GM19463 (cell line): Measurements from ENCODE around the gene ACTL10.
"Not testable (repeated sequence)": the region's sequence is repeated elsewhere in the genome, so short reads cannot be mapped to it uniquely, and the experiment has no call there.

Experiments used
- ATAC-seq: cut with Tn5 transposase; IDR thresholded peaks from one replicate; pipeline ENCODE4 v1.9.1; 2021; ENCODE audit warnings: mild to moderate bottlenecking, moderate library complexity; ENCODE audit not compliant: unreplicated experiment

The ACTL10 gene

GRCh38 chr20:33693741-33694638, 27.2 kb downstream of the ACTL10 start:
- ATAC-seq, result no peak

- no peak for ATAC-seq
Measured at GRCh38 chr20:33694639-33695012, 27.9 kb downstream of the ACTL10 start.

GRCh38 chr20:33696448-33696847, 29.7 kb downstream of the ACTL10 start:
- ATAC-seq, result no peak

GRCh38 chr20:33697129-33697528, 30.4 kb downstream of the ACTL10 start:
- ATAC-seq, result no peak

GRCh38 chr20:33698966-33699365, 32.2 kb downstream of the ACTL10 start:
- not testable (repeated sequence) for ATAC-seq

- ATAC-seq, result not testable (repeated sequence)
Measured at GRCh38 chr20:33700696-33701441, 34.1 kb downstream of the ACTL10 start.

- no peak for ATAC-seq
Measured at GRCh38 chr20:33701629-33702450, 35.1 kb downstream of the ACTL10 start.

- ATAC-seq, result no peak
Measured at GRCh38 chr20:33702861-33703260, 36.1 kb downstream of the ACTL10 start.

GRCh38 chr20:33703498-33704137, 36.9 kb downstream of the ACTL10 start:
- ATAC-seq, result no peak

GRCh38 chr20:33704197-33704924, 37.6 kb downstream of the ACTL10 start:
- no peak for ATAC-seq

- no peak for ATAC-seq
Measured at GRCh38 chr20:33707668-33708067, 40.9 kb downstream of the ACTL10 start.

- ATAC-seq, result no peak
Measured at GRCh38 chr20:33709398-33709797, 42.7 kb downstream of the ACTL10 start.

- no peak for ATAC-seq
Measured at GRCh38 chr20:33709905-33710541, 43.3 kb downstream of the ACTL10 start.

GRCh38 chr20:33710681-33711445, 44.1 kb downstream of the ACTL10 start:
- ATAC-seq, result no peak

GRCh38 chr20:33711446-33711738, 44.6 kb downstream of the ACTL10 start:
- ATAC-seq, result no peak

- no peak for ATAC-seq
Measured at GRCh38 chr20:33713865-33714367, 47.2 kb downstream of the ACTL10 start.

GRCh38 chr20:33716498-33716897, 49.8 kb downstream of the ACTL10 start:
- no peak for ATAC-seq
